GM21723 (cell line): ENCODE results near the gene LDLRAP1.
"Not testable (repeated sequence)": the region's sequence is repeated elsewhere in the genome, so short reads cannot be mapped to it uniquely, and the experiment has no call there.

ENCODE experiments used
- ATAC-seq: cut with Tn5 transposase; IDR thresholded peaks from one replicate; pipeline ENCODE4 v1.9.1; 2021; ENCODE audit warnings: mild to moderate bottlenecking, moderate library complexity; ENCODE audit not compliant: unreplicated experiment

LDLRAP1 gene

GRCh38 chr1:25573591-25573930 lies 30.2 kb downstream of the LDLRAP1 start:
- ATAC-seq, result no peak

- ATAC-seq, result no peak
Observed at GRCh38 chr1:25573961-25574360, 30.6 kb downstream of the LDLRAP1 start.

GRCh38 chr1:25575191-25575590 lies 31.8 kb downstream of the LDLRAP1 start:
- ATAC-seq, result no peak

- no peak for ATAC-seq
Observed at GRCh38 chr1:25576459-25577133, 33.2 kb downstream of the LDLRAP1 start.

- ATAC-seq, result no peak
Observed at GRCh38 chr1:25577134-25577920, 33.9 kb downstream of the LDLRAP1 start.

GRCh38 chr1:25579292-25580252 lies 36.2 kb downstream of the LDLRAP1 start:
- ATAC-seq, result no peak

- no peak for ATAC-seq
Observed at GRCh38 chr1:25580927-25581326, 37.5 kb downstream of the LDLRAP1 start.

GRCh38 chr1:25581764-25582163 lies 38.4 kb downstream of the LDLRAP1 start:
- no peak for ATAC-seq

- ATAC-seq, result no peak
Observed at GRCh38 chr1:25583519-25584370, 40.3 kb downstream of the LDLRAP1 start.

GRCh38 chr1:25586181-25586588 lies 42.8 kb downstream of the LDLRAP1 start:
- no peak for ATAC-seq

GRCh38 chr1:25587290-25587689 lies 43.9 kb downstream of the LDLRAP1 start:
- no peak for ATAC-seq

GRCh38 chr1:25588224-25588623 lies 44.8 kb downstream of the LDLRAP1 start:
- ATAC-seq, result not testable (repeated sequence)

- ATAC-seq, result not testable (repeated sequence)
Observed at GRCh38 chr1:25588786-25589185, 45.4 kb downstream of the LDLRAP1 start.

GRCh38 chr1:25590096-25590824 lies 46.9 kb downstream of the LDLRAP1 start:
- no peak for ATAC-seq

- ATAC-seq, result no peak
Observed at GRCh38 chr1:25593861-25594260, 50.5 kb downstream of the LDLRAP1 start.

- no peak for ATAC-seq
Observed at GRCh38 chr1:25594971-25595370, 51.6 kb downstream of the LDLRAP1 start.

GRCh38 chr1:25596641-25597040 lies 53.2 kb downstream of the LDLRAP1 start:
- ATAC-seq, result not testable (repeated sequence)

- ATAC-seq, result no peak
Observed at GRCh38 chr1:25598879-25599278, 55.5 kb downstream of the LDLRAP1 start.

GRCh38 chr1:25599969-25600610 lies 56.7 kb downstream of the LDLRAP1 start:
- no peak for ATAC-seq
